GM19043 (cell line): ENCODE results near the gene WBP1.
"Not testable (repeated sequence)": the region's sequence is repeated elsewhere in the genome, so short reads cannot be mapped to it uniquely, and the experiment has no call there.

Experiments used
- ATAC-seq: cut with Tn5 transposase; IDR thresholded peaks from one replicate; pipeline ENCODE4 v1.9.1; 2021; ENCODE audit warnings: low read depth; ENCODE audit not compliant: unreplicated experiment

Gene WBP1

GRCh38 chr2:74426181-74426758 is 32.0 kb upstream of the WBP1 start:
- no peak for ATAC-seq

GRCh38 chr2:74427551-74427950 is 30.7 kb upstream of the WBP1 start:
- ATAC-seq = no peak

GRCh38 chr2:74428675-74429074 is 29.6 kb upstream of the WBP1 start:
- no peak for ATAC-seq

- no peak for ATAC-seq
These were observed 28.5 kb upstream of the WBP1 start for GRCh38 chr2:74429487-74430451.

GRCh38 chr2:74430502-74430901 is 27.7 kb upstream of the WBP1 start:
- ATAC-seq = no peak

GRCh38 chr2:74436111-74436805 is 22.0 kb upstream of the WBP1 start:
- no peak for ATAC-seq

- no peak for ATAC-seq
These were observed 21.2 kb upstream of the WBP1 start for GRCh38 chr2:74436848-74437695.

GRCh38 chr2:74438248-74438647 is 20.0 kb upstream of the WBP1 start:
- ATAC-seq = no peak

- ATAC-seq = no peak
These were observed 18.9 kb upstream of the WBP1 start for GRCh38 chr2:74439373-74439772.

- no peak for ATAC-seq
These were observed 18.3 kb upstream of the WBP1 start for GRCh38 chr2:74439803-74440377.

GRCh38 chr2:74440378-74441169 is 17.7 kb upstream of the WBP1 start:
- peak; percentile 77 for ATAC-seq

GRCh38 chr2:74441170-74441689 is 17.0 kb upstream of the WBP1 start:
- no peak for ATAC-seq

- ATAC-seq = no peak
These were observed 16.4 kb upstream of the WBP1 start, which contains the start of gene RTKN for GRCh38 chr2:74441690-74442482. Gene RTKN (minus strand): TSS chr2:74441937. CDS start chr2:74441816, 121 bp downstream.

GRCh38 chr2:74442483-74443297 is 15.5 kb upstream of the WBP1 start:
- ATAC-seq = not testable (repeated sequence)

- ATAC-seq = no peak
These were observed 13.5 kb upstream of the WBP1 start for GRCh38 chr2:74444498-74445318.

- ATAC-seq = no peak
These were observed 10.8 kb upstream of the WBP1 start for GRCh38 chr2:74447230-74447999.
